ENCODE measurements around the gene TRAK2. TPM values are rescaled to one million over a fixed set of nuclear protein-coding genes. Genes with fewer than 3 reads are reported as not detected.

The TRAK2 gene
- total RNA-seq, 1 donor from 2014 or later = 20.1 TPM

GRCh38 chr2:201401815-201402214 is 49.4 kb downstream of the TRAK2 start:
- ChIA-PET CTCF (no interaction called here), POLR2A (interaction anchor here (0.5 kb wide), 1 partner anchor 353 kb away, joined by 3 read pairs; no protein-coding TSS in a partner anchor)
- TF ChIP-seq CTCF (IDR thresholded peaks at IDR 0.05) = no peak
- peaks cover 11% of the 10 kb centered on the region for H3K4me1 Mint-ChIP-seq
- peaks cover 52% of the 10 kb centered on the region for H3K36me3 Mint-ChIP-seq (ENCODE audit: low read depth)
- H3K4me3 Mint-ChIP-seq = no peak overlapping the region
- intact Hi-C loops (cut with micrococcal nuclease) = no loop called here
- H3K27me3 Mint-ChIP-seq = no peaks in the 10 kb centered on the region
- ATAC-seq (ENCODE audit: low read depth) (no peak), DNase-seq (no peak)
- H3K27ac Mint-ChIP-seq = no peak overlapping the region
- H3K9me3 Mint-ChIP-seq = no peaks in the 10 kb centered on the region

- Mint-ChIP-seq H3K9me3 (no peaks in the 10 kb centered on the region), H3K4me3 (no peak overlapping the region), H3K27ac (no peak overlapping the region), H3K36me3 (ENCODE audit: low read depth) (peaks cover 72% of the 10 kb centered on the region), H3K4me1 (peaks cover 9% of the 10 kb centered on the region), H3K27me3 (no peaks in the 10 kb centered on the region)
- no peak for ATAC-seq (ENCODE audit: low read depth)
- ChIA-PET CTCF (no interaction called here), POLR2A (no interaction called here)
- no peak for DNase-seq
- no peak for TF ChIP-seq CTCF (IDR thresholded peaks at IDR 0.05)
- intact Hi-C loops (cut with micrococcal nuclease) = no loop called here
These were observed 54.7 kb downstream of the TRAK2 start for GRCh38 chr2:201396595-201396994.

GRCh38 chr2:201383136-201383535 is 68.1 kb downstream of the TRAK2 start:
- Mint-ChIP-seq H3K9me3 (no peaks in the 10 kb centered on the region), H3K27me3 (no peaks in the 10 kb centered on the region), H3K27ac (no peak overlapping the region), H3K4me1 (no peaks in the 10 kb centered on the region), H3K36me3 (ENCODE audit: low read depth) (peaks cover 74% of the 10 kb centered on the region), H3K4me3 (no peak overlapping the region)
- ChIA-PET POLR2A (no interaction called here), CTCF (no interaction called here)
- DNase-seq (no peak), ATAC-seq (ENCODE audit: low read depth) (no peak)
- intact Hi-C loops (cut with micrococcal nuclease) = no loop called here
- no peak for TF ChIP-seq CTCF (IDR thresholded peaks at IDR 0.05)

GRCh38 chr2:201378496-201379397 is 72.5 kb downstream of the TRAK2 start:
- TF ChIP-seq CTCF (IDR thresholded peaks at IDR 0.05) = no peak
- ATAC-seq (ENCODE audit: low read depth) (no peak), DNase-seq (no peak)
- H3K36me3 Mint-ChIP-seq (ENCODE audit: low read depth) = peaks cover 54% of the 10 kb centered on the region
- H3K27me3 Mint-ChIP-seq = no peaks in the 10 kb centered on the region
- H3K4me3 Mint-ChIP-seq = no peak overlapping the region
- ChIA-PET CTCF (interaction anchor here (0.8 kb wide), 1 partner anchor 415 kb away, joined by 3 read pairs; the partner anchor contains the start of gene ORC2), POLR2A (no interaction called here)
- H3K4me1 Mint-ChIP-seq = peaks cover 5% of the 10 kb centered on the region
- intact Hi-C loops (cut with micrococcal nuclease) = no loop called here
- no peaks in the 10 kb centered on the region for H3K9me3 Mint-ChIP-seq
- no peak overlapping the region for H3K27ac Mint-ChIP-seq

- Mint-ChIP-seq H3K36me3 (ENCODE audit: low read depth) (peaks cover 44% of the 10 kb centered on the region), H3K4me3 (no peak overlapping the region), H3K27me3 (no peaks in the 10 kb centered on the region), H3K27ac (no peak overlapping the region), H3K4me1 (peaks cover 11% of the 10 kb centered on the region), H3K9me3 (no peaks in the 10 kb centered on the region)
- ChIA-PET POLR2A (no interaction called here), CTCF (no interaction called here)
- ATAC-seq (ENCODE audit: low read depth) (no peak), DNase-seq (no peak)
- intact Hi-C loops (cut with micrococcal nuclease) = no loop called here
- TF ChIP-seq CTCF (IDR thresholded peaks at IDR 0.05) = no peak
These were observed 74.0 kb downstream of the TRAK2 start for GRCh38 chr2:201377218-201377617.

Measured in activated B cell treated with CpG ODN at 0.5 μM for 24 hours (primary cell).